Tibial nerve (tissue), 4 donors: ENCODE measurements around the gene WWTR1. TPM values are rescaled to one million over a fixed set of nuclear protein-coding genes. Genes with fewer than 3 reads are reported as not detected.

Source experiments
- DNase-seq, 2 donors: peaks; one replicate each; pipeline ENCODE4 v3.0.0-alpha.2; 2019; ENCODE audit warnings: low spot score in 2 of 2
- H3K27ac ChIP-seq, 4 donors: fragments of 200-600 bp; sonication (generic) in 3 of 4; one replicate each; pipeline ENCODE4 v1.5.1; 2017 to 2019; ENCODE audit warnings: mild to moderate bottlenecking in 1 of 4
- H3K27me3 ChIP-seq, 2 donors: fragments of 200-600 bp; sonication (generic) in 1 of 2; one replicate each; pipeline versions ENCODE4 v1.5.1 to v1.6.0; 2017 to 2019
- H3K36me3 ChIP-seq, 3 donors: fragments of 200-600 bp; sonication (generic); one replicate each; pipeline ENCODE4 v1.5.1; 2018 to 2019
- H3K4me1 ChIP-seq, 4 donors: fragments of 200-600 bp; sonication (generic) in 3 of 4; one replicate each; pipeline ENCODE4 v1.5.1; 2017 to 2019
- H3K4me3 ChIP-seq, 4 donors: fragments of 200-600 bp; sonication (generic) in 3 of 4; one replicate each; pipeline ENCODE4 v1.5.1; 2017 to 2019; ENCODE audit warnings: mild to moderate bottlenecking in 1 of 4, moderate library complexity in 1 of 4
- H3K9me3 ChIP-seq, 4 donors: fragments of 200-600 bp; sonication (generic) in 3 of 4; one replicate each; pipeline ENCODE4 v1.5.1; 2017 to 2019
- EP300 ChIP-seq, 2 donors: sonication (generic); formaldehyde crosslinking; IDR thresholded peaks; one replicate each; pipeline ENCODE4 v1.6.1; 2017; ENCODE audit warnings: antibody characterized with exemption in 2 of 2, mild to moderate bottlenecking in 1 of 2
- POLR2A ChIP-seq, 2 donors: fragments of 450-650 bp; IDR thresholded peaks; one replicate each; pipeline ENCODE4 v1.6.1; 2017; ENCODE audit warnings: antibody characterized with exemption in 2 of 2, mild to moderate bottlenecking in 2 of 2, moderate library complexity in 2 of 2
- WGBS, 2 donors: methylation state at CpG; one replicate each; pipeline ENCODE4 v1.1.5; 2018; 5-methylcytosine and 5-hydroxymethylcytosine counted together
- total RNA-seq, 4 donors: library from RNA; depleted of rRNA; stranded (reverse); fragments of >200 nt; gene quantifications; one replicate each; pipeline ENCODE4 v1.1.0, GENCODE V29; 2016
- TF ChIP-seq, protein P1 (sequence below), 5 experiments: fragments of 200-600 bp in 3 of 5; fragments of 450-650 bp in 2 of 5; sonication (generic) in 3 of 5; IDR thresholded peaks; one replicate each; pipeline ENCODE4 v1.5.1; 2016 to 2019; ENCODE audit warnings: antibody characterized with exemption in 5 of 5, mild to moderate bottlenecking in 3 of 5, moderate library complexity in 2 of 5

Gene WWTR1
- total RNA-seq, 4 donors from 2014 or later, result 86.5 to 130 (median 113) TPM

DNA sequence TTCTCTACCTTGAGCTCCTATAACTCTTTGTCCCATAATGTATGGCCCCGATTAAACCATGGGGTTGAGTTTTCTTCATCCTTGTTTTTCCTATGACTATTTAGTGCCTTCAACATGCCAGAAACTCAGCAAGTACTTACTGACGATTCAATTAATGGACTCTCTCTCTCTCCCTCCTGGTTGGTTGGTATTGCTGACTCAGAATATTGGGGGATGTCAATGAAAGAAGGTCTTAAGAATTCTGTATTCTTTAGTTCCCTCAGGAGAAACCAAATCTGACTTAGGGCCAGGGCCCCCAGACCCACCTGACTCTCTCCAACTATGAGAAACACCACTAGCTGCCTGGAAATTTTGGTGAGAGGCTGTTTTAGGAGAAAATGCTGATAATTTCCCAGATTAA is 142.6 kb downstream of the WWTR1 start:
- TF ChIP-seq, protein P1, sequence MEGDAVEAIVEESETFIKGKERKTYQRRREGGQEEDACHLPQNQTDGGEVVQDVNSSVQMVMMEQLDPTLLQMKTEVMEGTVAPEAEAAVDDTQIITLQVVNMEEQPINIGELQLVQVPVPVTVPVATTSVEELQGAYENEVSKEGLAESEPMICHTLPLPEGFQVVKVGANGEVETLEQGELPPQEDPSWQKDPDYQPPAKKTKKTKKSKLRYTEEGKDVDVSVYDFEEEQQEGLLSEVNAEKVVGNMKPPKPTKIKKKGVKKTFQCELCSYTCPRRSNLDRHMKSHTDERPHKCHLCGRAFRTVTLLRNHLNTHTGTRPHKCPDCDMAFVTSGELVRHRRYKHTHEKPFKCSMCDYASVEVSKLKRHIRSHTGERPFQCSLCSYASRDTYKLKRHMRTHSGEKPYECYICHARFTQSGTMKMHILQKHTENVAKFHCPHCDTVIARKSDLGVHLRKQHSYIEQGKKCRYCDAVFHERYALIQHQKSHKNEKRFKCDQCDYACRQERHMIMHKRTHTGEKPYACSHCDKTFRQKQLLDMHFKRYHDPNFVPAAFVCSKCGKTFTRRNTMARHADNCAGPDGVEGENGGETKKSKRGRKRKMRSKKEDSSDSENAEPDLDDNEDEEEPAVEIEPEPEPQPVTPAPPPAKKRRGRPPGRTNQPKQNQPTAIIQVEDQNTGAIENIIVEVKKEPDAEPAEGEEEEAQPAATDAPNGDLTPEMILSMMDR (IDR thresholded peaks at IDR 0.05), result no peak
- no peak for DNase-seq

GRCh38 chr3:149514471-149514870 is 143.4 kb downstream of the WWTR1 start:
- Histone ChIP-seq H3K4me1 (peaks cover 0 to 20% (median 0%) of the 10 kb centered on the region in 4 donors), H3K27ac (no peak overlapping the region), H3K9me3 (no peaks in the 10 kb centered on the region), H3K27me3 (no peaks in the 10 kb centered on the region), H3K4me3 (no peak overlapping the region), H3K36me3 (no peaks in the 10 kb centered on the region)
- WGBS, 2 donors, result 78 to 80% methylated on average over 2 of the region's 2 CpGs
- no peak for DNase-seq
- TF ChIP-seq, protein P1 (IDR thresholded peaks at IDR 0.05), result no peak
- TF ChIP-seq POLR2A (IDR thresholded peaks at IDR 0.05), result no peak
- no peak for TF ChIP-seq EP300 (IDR thresholded peaks at IDR 0.05)

More for the DNA sequence above, 142.6 kb downstream of the WWTR1 start:
- no peaks in the 10 kb centered on the region for H3K9me3 ChIP-seq
- no peak overlapping the region for H3K4me3 ChIP-seq
- H3K36me3 ChIP-seq, result peaks cover 0 to 7% (median 0%) of the 10 kb centered on the region in 3 donors
- no peaks in the 10 kb centered on the region for H3K27me3 ChIP-seq
- 82 to 83% methylated on average over 2 of the region's 2 CpGs for WGBS, 2 donors
- no peak overlapping the region for H3K27ac ChIP-seq
- peaks cover 0 to 20% (median 0%) of the 10 kb centered on the region in 4 donors for H3K4me1 ChIP-seq

DNA sequence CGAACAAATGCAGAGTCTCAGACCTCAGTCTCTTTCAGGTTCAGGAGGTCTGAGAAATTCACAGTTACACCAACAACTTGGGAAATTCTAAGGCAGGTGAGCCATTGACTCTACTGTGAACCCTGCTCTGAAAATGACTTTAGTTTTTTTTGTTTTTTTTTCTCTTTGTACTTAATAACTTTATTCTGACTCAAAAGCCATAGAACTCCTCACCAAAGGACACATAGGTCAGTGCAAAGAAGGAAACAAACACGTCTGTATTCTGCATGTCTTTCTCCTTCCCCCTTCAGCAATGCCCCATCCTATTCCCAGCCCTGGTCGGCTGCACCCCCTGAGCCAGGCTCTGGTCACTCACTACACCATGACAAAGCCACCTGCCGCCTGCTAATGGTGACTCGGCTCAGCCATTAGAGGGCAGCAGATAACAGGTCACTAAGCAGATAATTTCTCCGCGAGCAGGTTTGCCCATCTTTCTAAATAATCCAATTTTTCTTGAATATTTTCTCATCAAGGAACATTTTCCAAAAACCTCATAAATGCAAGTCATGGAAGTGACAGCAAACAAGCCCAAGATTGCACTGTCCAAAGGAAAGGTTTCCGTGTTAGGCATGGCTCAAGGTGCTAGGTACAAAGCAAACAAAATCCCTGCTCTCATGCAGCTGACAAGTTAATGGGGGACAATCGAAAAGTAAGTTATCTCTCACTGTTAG is 145.6 kb downstream of the WWTR1 start:
- Histone ChIP-seq H3K4me3 (no peak overlapping the region), H3K36me3 (no peaks in the 10 kb centered on the region), H3K27ac (no peak overlapping the region), H3K9me3 (no peaks in the 10 kb centered on the region), H3K27me3 (no peaks in the 10 kb centered on the region), H3K4me1 (peaks cover 0 to 27% (median 6%) of the 10 kb centered on the region in 4 donors)
- peak; percentile 41 to 81 for DNase-seq
- WGBS, 2 donors, result 18 to 21% methylated on average over 9 of the region's 9 CpGs
- TF ChIP-seq POLR2A (IDR thresholded peaks at IDR 0.05) (no peak), EP300 (IDR thresholded peaks at IDR 0.05) (peak in 1 of 2 donors; percentile 18)
- TF ChIP-seq, protein P1 (IDR thresholded peaks at IDR 0.05), result peak; percentile 68 to 85 (median 73)

DNA sequence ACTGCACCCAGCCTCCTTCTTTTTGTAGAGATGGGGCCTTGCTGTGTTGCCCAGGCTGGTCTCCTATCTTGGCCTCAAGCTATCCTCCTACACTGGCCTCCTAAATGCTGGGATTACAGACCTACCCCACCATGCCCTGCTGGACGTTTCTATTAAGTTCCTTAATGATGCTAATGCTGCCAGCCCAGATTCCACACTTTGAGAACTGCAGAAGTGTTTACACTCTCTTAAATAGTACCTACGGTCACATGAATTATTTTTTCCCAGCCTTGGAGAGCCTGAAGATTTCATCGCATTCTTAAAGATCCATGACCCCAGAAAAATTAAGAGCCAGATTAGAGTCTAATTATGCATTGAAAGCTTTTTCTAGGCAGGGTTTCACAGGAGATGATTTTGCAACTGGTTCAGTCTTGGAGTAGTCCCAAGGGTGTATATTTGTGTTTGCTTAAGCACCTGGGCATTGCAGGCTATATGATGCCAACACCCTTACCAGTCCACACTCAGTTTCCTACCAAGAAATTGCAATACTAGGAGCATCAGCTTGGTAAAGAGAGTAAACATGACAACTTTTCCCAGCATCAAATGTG is 146.7 kb downstream of the WWTR1 start:
- no peak for TF ChIP-seq POLR2A (IDR thresholded peaks at IDR 0.05)
- no peak for TF ChIP-seq EP300 (IDR thresholded peaks at IDR 0.05)
- TF ChIP-seq, protein P1 (IDR thresholded peaks at IDR 0.05), result no peak
- no peak for DNase-seq

GRCh38 chr3:149510480-149510879 is 147.3 kb downstream of the WWTR1 start:
- no peaks in the 10 kb centered on the region for H3K27me3 ChIP-seq
- DNase-seq, result no peak
- no peak overlapping the region for H3K27ac ChIP-seq
- H3K4me1 ChIP-seq, result peaks cover 0 to 30% (median 6%) of the 10 kb centered on the region in 4 donors
- no peak overlapping the region for H3K4me3 ChIP-seq
- WGBS, 2 donors, result 89 to 94% methylated on average over 3 of the region's 3 CpGs
- no peaks in the 10 kb centered on the region for H3K36me3 ChIP-seq
- TF ChIP-seq POLR2A (IDR thresholded peaks at IDR 0.05) (no peak), EP300 (IDR thresholded peaks at IDR 0.05) (no peak)
- TF ChIP-seq, protein P1 (IDR thresholded peaks at IDR 0.05), result no peak
- no peaks in the 10 kb centered on the region for H3K9me3 ChIP-seq

More for the DNA sequence above, 146.7 kb downstream of the WWTR1 start:
- Histone ChIP-seq H3K9me3 (no peaks in the 10 kb centered on the region), H3K36me3 (no peaks in the 10 kb centered on the region), H3K4me3 (no peak overlapping the region), H3K27me3 (no peaks in the 10 kb centered on the region), H3K27ac (no peak overlapping the region), H3K4me1 (peaks cover 0 to 30% (median 6%) of the 10 kb centered on the region in 4 donors)
- 66 to 68% methylated on average over 3 of the region's 3 CpGs for WGBS, 2 donors
